ENCODE results near the gene NXF2. TPM values are rescaled to one million over a fixed set of nuclear protein-coding genes. Genes with fewer than 3 reads are reported as not detected.
"Not testable (repeated sequence)": the region's sequence is repeated elsewhere in the genome, so short reads cannot be mapped to it uniquely, and the experiment has no call there.

NXF2 gene
- total RNA-seq (2021) (not detected in 2 replicates), Bru-seq, nascent RNA (not detected), BruChase-seq, experiment 1, labeled RNA remaining after a 2-hour chase (not detected), BruChase-seq, experiment 2, labeled RNA remaining after a 6-hour chase (percentile 0 among the genes with signal in this experiment)
- long read RNA-seq = 0 reads

GRCh38 chrX:102246893-102247292 is at the start of gene NXF2:
TSS of gene NXF2 (plus strand) at chrX:102247167. CDS start at chrX:102307079, 59,912 bp downstream.
- H3K27ac ChIP-seq (ENCODE audit: low read depth, low read length, poor library complexity, severe bottlenecking); intact Hi-C loops (cut with micrococcal nuclease; ENCODE audit: unreplicated experiment); POLR2A ChIA-PET (ENCODE audit: low non-redundant PET); CTCF ChIA-PET; H3K9me3 ChIP-seq (ENCODE audit: low read depth, low read length, poor library complexity, severe bottlenecking); DNase-seq (ENCODE audit: low spot score); BruUV-seq (replicated peaks); H3K4me1 ChIP-seq (ENCODE audit: insufficient read depth, low read length, poor library complexity, severe bottlenecking); H3K4me3 ChIP-seq (ENCODE audit: low read depth, low read length, poor library complexity, severe bottlenecking); H3K27me3 ChIP-seq (replicated peaks; ENCODE audit: insufficient read depth, low read depth, low read length, poor library complexity); H3K36me3 ChIP-seq (ENCODE audit: insufficient read depth, low read length, poor library complexity, severe bottlenecking): not testable (repeated sequence)

DNA sequence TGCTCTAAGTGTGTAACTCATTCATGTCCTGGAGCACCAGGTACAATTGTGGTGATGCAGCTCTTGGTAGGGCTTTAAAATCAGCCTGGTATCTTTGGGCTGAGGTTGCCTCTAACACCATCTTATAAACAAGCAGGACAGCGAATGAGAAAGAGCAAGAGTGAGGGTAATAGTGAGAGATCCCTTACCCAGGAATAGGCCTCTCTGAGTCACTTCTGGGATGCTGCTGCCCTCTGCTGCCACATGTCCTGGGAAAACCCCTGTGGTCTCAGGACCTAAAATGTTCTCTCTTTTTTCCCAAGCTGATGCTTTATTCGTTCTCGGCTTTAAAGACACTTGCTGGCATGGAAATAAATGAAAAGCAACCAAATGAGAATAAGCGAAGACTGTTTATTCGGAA is 39.0 kb upstream of the NXF2 start:
- H3K4me3 ChIP-seq (ENCODE audit: low read depth, low read length, poor library complexity, severe bottlenecking); H3K27ac ChIP-seq (ENCODE audit: low read depth, low read length, poor library complexity, severe bottlenecking); BruUV-seq (replicated peaks); H3K9me3 ChIP-seq (ENCODE audit: low read depth, low read length, poor library complexity, severe bottlenecking); H3K36me3 ChIP-seq (ENCODE audit: insufficient read depth, low read length, poor library complexity, severe bottlenecking); POLR2A ChIA-PET (ENCODE audit: low non-redundant PET); DNase-seq (ENCODE audit: low spot score); intact Hi-C loops (cut with micrococcal nuclease; ENCODE audit: unreplicated experiment); H3K4me1 ChIP-seq (ENCODE audit: insufficient read depth, low read length, poor library complexity, severe bottlenecking); H3K27me3 ChIP-seq (replicated peaks; ENCODE audit: insufficient read depth, low read depth, low read length, poor library complexity); CTCF ChIA-PET: not testable (repeated sequence)

DNA sequence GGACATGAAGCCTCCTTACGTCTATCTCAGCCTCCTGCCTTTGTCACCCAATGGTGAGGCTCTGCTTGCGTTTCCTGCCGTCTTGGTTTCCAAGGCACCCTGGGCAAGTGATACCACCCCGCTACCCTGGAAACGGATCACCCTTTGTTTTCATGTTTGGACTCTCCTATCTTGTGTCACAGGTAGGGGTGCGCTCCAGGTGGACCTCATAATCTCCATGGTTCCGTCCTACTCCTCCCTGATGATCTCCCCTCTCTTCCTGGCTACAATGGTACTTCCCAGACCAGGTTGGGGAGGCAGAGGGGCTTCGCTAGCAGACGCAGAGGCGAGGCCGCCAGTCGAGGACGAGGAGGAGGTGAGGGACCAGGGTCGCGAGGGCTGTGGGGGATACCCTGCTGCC is 32.0 kb upstream of the NXF2 start, which contains the start of gene TCP11X1:
TCP11X1 (plus strand) TSS at position 316 of the 400 bp plus-strand sequence.
- DNase-seq (ENCODE audit: low spot score); POLR2A ChIA-PET (ENCODE audit: low non-redundant PET); H3K9me3 ChIP-seq (ENCODE audit: low read depth, low read length, poor library complexity, severe bottlenecking); H3K4me3 ChIP-seq (ENCODE audit: low read depth, low read length, poor library complexity, severe bottlenecking); CTCF ChIA-PET; BruUV-seq (replicated peaks); H3K4me1 ChIP-seq (ENCODE audit: insufficient read depth, low read length, poor library complexity, severe bottlenecking); H3K27me3 ChIP-seq (replicated peaks; ENCODE audit: insufficient read depth, low read depth, low read length, poor library complexity); H3K27ac ChIP-seq (ENCODE audit: low read depth, low read length, poor library complexity, severe bottlenecking); intact Hi-C loops (cut with micrococcal nuclease; ENCODE audit: unreplicated experiment); H3K36me3 ChIP-seq (ENCODE audit: insufficient read depth, low read length, poor library complexity, severe bottlenecking): not testable (repeated sequence)

DNA sequence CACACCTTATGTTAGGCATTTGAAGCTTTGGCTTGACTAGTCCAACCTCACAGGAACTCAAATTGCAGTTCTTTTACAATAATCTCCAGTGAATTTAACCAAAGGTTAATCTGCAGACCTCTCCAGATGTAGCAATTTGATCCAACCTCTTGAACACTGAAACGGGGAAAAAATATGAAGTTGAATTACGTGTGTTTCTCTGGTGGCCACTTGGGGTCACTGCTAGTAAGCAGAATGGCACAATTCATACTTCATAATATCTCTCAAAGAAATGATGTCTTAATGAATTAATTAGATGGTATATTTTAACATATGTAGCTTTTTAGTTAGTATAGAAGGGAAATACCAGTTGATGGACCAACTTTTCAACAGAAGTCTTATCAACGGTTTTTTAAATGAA is 30.5 kb upstream of the NXF2 start:
- CTCF ChIA-PET; BruUV-seq (replicated peaks); intact Hi-C loops (cut with micrococcal nuclease; ENCODE audit: unreplicated experiment); H3K9me3 ChIP-seq (ENCODE audit: low read depth, low read length, poor library complexity, severe bottlenecking); H3K27me3 ChIP-seq (replicated peaks; ENCODE audit: insufficient read depth, low read depth, low read length, poor library complexity); H3K27ac ChIP-seq (ENCODE audit: low read depth, low read length, poor library complexity, severe bottlenecking); H3K4me1 ChIP-seq (ENCODE audit: insufficient read depth, low read length, poor library complexity, severe bottlenecking); DNase-seq (ENCODE audit: low spot score); POLR2A ChIA-PET (ENCODE audit: low non-redundant PET); H3K36me3 ChIP-seq (ENCODE audit: insufficient read depth, low read length, poor library complexity, severe bottlenecking); H3K4me3 ChIP-seq (ENCODE audit: low read depth, low read length, poor library complexity, severe bottlenecking): not testable (repeated sequence)

- BruUV-seq (replicated peaks); H3K27ac ChIP-seq (ENCODE audit: low read depth, low read length, poor library complexity, severe bottlenecking); H3K27me3 ChIP-seq (replicated peaks; ENCODE audit: insufficient read depth, low read depth, low read length, poor library complexity); DNase-seq (ENCODE audit: low spot score); H3K36me3 ChIP-seq (ENCODE audit: insufficient read depth, low read length, poor library complexity, severe bottlenecking); POLR2A ChIA-PET (ENCODE audit: low non-redundant PET); intact Hi-C loops (cut with micrococcal nuclease; ENCODE audit: unreplicated experiment); CTCF ChIA-PET; H3K9me3 ChIP-seq (ENCODE audit: low read depth, low read length, poor library complexity, severe bottlenecking); H3K4me3 ChIP-seq (ENCODE audit: low read depth, low read length, poor library complexity, severe bottlenecking); H3K4me1 ChIP-seq (ENCODE audit: insufficient read depth, low read length, poor library complexity, severe bottlenecking): not testable (repeated sequence)
Observed at GRCh38 chrX:102235678-102236077, 11.3 kb upstream of the NXF2 start.

DNA sequence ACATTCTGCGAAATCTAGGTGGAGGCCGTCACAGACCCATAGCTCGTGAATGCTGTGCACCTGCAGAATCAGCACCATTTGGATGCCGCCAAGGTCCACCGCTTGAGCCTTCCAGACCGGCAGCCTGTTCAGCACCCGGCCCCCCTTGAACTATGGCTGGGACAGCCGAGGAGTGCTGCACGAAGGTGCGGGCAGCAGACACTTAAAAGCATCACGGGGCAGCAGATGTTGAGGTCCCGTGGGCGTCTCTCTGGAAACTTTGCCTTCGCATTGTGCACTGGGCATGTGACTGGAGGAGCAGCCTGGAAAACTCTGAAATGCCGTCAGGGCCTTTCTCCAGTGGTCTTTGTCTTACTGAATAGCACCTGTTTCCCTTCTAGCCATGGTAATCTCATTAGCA is 6.7 kb upstream of the NXF2 start:
- H3K4me1 ChIP-seq (ENCODE audit: insufficient read depth, low read length, poor library complexity, severe bottlenecking); POLR2A ChIA-PET (ENCODE audit: low non-redundant PET); H3K27me3 ChIP-seq (replicated peaks; ENCODE audit: insufficient read depth, low read depth, low read length, poor library complexity); intact Hi-C loops (cut with micrococcal nuclease; ENCODE audit: unreplicated experiment); CTCF ChIA-PET; DNase-seq (ENCODE audit: low spot score); H3K36me3 ChIP-seq (ENCODE audit: insufficient read depth, low read length, poor library complexity, severe bottlenecking); BruUV-seq (replicated peaks); H3K9me3 ChIP-seq (ENCODE audit: low read depth, low read length, poor library complexity, severe bottlenecking); H3K4me3 ChIP-seq (ENCODE audit: low read depth, low read length, poor library complexity, severe bottlenecking); H3K27ac ChIP-seq (ENCODE audit: low read depth, low read length, poor library complexity, severe bottlenecking): not testable (repeated sequence)

DNA sequence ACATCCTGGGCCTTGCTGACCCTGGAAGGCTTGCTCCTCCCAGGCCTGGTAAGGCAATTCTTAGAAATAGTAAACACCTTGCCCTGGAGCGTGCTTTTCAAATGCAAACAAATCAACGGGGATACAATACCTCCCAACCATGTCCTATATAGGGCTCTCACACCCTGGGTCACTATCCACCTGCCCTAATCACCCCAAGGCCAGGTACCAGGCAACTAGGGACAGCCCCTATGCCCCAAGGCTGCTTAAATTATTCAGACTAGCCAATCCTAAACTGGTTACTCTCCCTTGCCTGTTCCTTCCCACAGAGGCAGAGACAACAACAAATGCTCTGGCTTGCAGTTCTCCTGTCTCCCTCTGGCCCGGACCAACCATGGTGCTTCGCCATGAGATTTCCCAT is 25.3 kb downstream of the NXF2 start:
- intact Hi-C loops (cut with micrococcal nuclease; ENCODE audit: unreplicated experiment); H3K27ac ChIP-seq (ENCODE audit: low read depth, low read length, poor library complexity, severe bottlenecking); DNase-seq (ENCODE audit: low spot score); H3K4me1 ChIP-seq (ENCODE audit: insufficient read depth, low read length, poor library complexity, severe bottlenecking); H3K9me3 ChIP-seq (ENCODE audit: low read depth, low read length, poor library complexity, severe bottlenecking); H3K4me3 ChIP-seq (ENCODE audit: low read depth, low read length, poor library complexity, severe bottlenecking); H3K36me3 ChIP-seq (ENCODE audit: insufficient read depth, low read length, poor library complexity, severe bottlenecking); BruUV-seq (replicated peaks); H3K27me3 ChIP-seq (replicated peaks; ENCODE audit: insufficient read depth, low read depth, low read length, poor library complexity); CTCF ChIA-PET; POLR2A ChIA-PET (ENCODE audit: low non-redundant PET): not testable (repeated sequence)
